AG09319 (cell line): ENCODE results near the gene MRC2.

Experiments used
- DNase-seq: peaks from one replicate; pipeline ENCODE4 v3.0.0-alpha.2; 2010; ENCODE audit warnings: low read depth; ENCODE audit errors: extremely low read depth
- TF ChIP-seq, protein P1 (sequence below): IDR thresholded peaks from 2 replicates; pipeline ENCODE4 v1.5.1; 2011; ENCODE audit warnings: low read depth, mild to moderate bottlenecking, inconsistent platforms, low read length, moderate library complexity

MRC2 gene

DNA sequence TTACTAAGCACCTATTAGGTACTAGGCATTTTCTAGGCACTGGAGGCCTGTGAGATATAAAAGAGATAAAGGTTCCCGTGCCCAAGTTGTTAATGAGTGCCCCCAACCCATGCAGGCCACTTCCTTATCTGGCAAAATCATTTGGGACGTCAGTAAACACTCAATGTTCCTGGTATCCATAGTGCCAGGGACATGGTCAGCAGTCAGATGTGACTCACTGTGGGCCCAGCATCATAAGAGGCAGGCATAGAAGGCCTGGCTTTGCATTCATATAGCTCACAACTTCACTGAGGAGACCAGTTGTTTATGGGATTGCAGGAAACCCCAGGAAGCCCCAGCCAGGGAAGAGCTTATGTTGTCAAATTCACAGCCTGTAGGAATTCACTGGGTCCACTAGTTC lies 81.1 kb downstream of the MRC2 start:
- TF ChIP-seq, protein P1, sequence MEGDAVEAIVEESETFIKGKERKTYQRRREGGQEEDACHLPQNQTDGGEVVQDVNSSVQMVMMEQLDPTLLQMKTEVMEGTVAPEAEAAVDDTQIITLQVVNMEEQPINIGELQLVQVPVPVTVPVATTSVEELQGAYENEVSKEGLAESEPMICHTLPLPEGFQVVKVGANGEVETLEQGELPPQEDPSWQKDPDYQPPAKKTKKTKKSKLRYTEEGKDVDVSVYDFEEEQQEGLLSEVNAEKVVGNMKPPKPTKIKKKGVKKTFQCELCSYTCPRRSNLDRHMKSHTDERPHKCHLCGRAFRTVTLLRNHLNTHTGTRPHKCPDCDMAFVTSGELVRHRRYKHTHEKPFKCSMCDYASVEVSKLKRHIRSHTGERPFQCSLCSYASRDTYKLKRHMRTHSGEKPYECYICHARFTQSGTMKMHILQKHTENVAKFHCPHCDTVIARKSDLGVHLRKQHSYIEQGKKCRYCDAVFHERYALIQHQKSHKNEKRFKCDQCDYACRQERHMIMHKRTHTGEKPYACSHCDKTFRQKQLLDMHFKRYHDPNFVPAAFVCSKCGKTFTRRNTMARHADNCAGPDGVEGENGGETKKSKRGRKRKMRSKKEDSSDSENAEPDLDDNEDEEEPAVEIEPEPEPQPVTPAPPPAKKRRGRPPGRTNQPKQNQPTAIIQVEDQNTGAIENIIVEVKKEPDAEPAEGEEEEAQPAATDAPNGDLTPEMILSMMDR = no peak
- DNase-seq = no peak

- no peak for DNase-seq
- TF ChIP-seq, protein P1 = no peak
Observed at GRCh38 chr17:62712171-62712581, 84.7 kb downstream of the MRC2 start.

DNA sequence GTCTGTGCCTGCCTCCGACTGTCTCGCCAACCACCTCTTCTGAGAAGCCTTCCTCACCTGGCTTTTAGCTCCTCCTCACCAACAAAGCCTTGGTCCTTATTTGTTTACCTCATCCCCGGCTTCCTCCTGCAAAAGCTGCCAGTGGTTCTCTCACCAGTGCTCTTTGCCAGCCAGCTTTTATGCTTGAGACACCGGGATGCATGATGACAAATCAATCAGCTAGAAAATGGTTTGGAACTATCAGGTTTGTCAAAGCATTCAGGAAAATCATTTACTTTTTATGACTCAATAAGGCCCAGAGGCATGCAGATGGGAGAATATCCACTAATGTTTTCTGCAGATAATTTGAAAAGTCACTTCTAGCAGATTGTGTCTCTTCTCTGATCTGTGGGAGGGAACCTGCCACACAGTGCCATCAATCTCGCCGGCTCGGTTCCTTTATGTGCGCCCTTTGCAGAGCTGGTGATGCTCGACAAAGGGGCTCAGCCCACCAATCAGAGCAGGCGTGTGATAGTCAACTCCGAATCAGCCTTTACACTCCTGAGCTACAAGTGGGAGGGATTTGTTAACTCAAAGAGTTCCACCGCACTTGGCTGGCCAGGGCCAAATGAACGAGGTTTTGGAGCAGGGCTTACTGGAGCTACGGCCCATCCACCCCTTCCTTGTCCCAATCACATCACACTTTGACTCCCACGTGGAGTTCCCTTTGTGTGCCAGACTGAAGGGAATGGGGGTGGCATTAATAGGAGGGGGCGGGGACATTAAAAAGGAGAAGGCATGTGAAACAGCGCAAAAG lies 85.8 kb downstream of the MRC2 start:
- TF ChIP-seq, protein P1 = no peak
- no peak for DNase-seq

- TF ChIP-seq, protein P1 = no peak
- no peak for DNase-seq
Observed at GRCh38 chr17:62714016-62714777, 86.7 kb downstream of the MRC2 start.

- TF ChIP-seq, protein P1 = no peak
- DNase-seq = no peak
Observed at GRCh38 chr17:62715882-62716390, 88.5 kb downstream of the MRC2 start.

DNA sequence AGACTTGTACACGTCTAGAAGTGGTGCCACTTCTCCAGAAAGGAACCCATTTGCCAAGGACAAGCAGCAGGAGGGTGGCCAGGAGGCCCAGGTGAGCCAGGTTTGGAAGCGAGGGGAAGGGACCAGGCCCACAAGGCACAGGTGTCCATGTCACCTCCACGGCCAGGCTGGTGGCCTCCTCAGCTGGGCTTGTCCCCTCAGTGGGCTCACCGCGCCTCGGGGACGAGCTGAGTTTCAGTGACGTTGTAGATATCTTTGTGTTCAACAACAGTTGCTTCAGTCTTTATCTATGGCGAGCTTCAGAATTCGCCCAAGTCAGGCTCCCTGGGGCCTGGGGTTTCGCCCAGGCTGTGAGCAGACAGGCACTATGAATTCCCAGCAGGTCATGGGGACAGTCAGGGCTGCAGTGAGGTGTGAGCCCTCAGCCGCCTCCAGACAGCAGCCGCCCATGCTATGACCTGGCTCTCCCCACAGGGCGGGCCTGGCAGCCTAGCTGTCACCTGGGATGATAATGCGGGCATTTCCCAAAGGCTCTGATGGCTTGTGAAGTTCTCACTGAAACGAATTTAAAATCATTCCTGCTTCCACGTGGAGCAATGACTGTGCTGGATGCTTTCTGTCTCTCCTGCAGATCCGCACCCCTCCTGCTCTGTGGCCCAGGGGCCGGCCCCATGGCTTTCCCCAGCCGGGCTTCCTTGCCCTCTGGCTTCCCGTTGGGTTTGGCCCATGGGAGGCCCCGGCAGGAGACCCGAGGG lies 89.5 kb downstream of the MRC2 start:
- no peak for DNase-seq
- TF ChIP-seq, protein P1 = no peak
